ENCODE data around the gene EMX1. TPM values are rescaled to one million over a fixed set of nuclear protein-coding genes. Genes with fewer than 3 reads are reported as not detected.

Gene EMX1
- total RNA-seq, 1 donor from 2014 or later: not detected

GRCh38 chr2:72891091-72891818 lies 26.1 kb upstream of the EMX1 start:
- H3K27ac Mint-ChIP-seq (ENCODE audit: unreplicated experiment): no peak overlapping the region
- no peak for TF ChIP-seq CTCF (IDR thresholded peaks at IDR 0.05)
- H3K9me3 Mint-ChIP-seq (ENCODE audit: low read depth): no peaks in the 10 kb centered on the region
- H3K4me1 Mint-ChIP-seq (ENCODE audit: low read depth): peaks cover 8% of the 10 kb centered on the region
- H3K36me3 Mint-ChIP-seq (ENCODE audit: low read depth): peaks cover 5% of the 10 kb centered on the region
- H3K27me3 Mint-ChIP-seq (ENCODE audit: low read depth): peaks cover 17% of the 10 kb centered on the region
- no peak overlapping the region for H3K4me3 Mint-ChIP-seq (ENCODE audit: unreplicated experiment)
- no peak for DNase-seq (ENCODE audit: low spot score)

DNA sequence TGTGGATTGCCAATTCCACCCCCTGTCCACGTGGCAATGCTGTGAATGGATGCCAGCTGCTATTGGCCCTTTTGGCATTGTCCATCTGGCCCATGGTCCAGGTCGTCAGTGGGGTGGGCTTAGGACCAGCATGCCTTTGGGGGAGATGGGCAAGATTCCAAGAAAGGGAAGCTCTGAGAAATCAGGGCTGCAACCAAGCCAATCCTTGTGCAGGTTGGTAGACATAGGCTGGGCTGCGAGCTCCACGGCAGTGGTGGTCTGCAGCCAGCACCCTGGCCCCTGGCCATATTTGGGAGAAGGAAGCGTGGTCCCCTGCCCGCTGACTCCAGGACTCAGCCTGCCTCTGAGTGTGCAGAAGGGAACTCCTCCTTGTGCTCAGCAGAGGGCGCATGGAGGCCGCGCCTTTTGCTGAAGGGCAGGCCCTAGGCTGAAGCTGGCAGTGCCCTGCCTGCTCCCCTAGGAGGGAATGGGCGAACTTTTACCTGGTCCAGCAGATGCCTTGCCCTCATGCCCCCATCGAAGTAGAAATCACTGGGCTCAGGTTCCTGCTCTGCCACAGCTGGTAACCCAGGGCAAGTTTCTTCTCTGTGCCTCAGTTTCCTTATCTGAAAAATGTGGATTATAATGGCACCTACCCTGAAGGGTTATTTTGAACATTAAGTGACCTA lies 24.7 kb upstream of the EMX1 start:
- Mint-ChIP-seq H3K4me1 (ENCODE audit: low read depth) (peaks cover 3% of the 10 kb centered on the region), H3K27me3 (ENCODE audit: low read depth) (peaks cover 28% of the 10 kb centered on the region), H3K9me3 (ENCODE audit: low read depth) (no peaks in the 10 kb centered on the region), H3K36me3 (ENCODE audit: low read depth) (peaks cover 5% of the 10 kb centered on the region), H3K4me3 (ENCODE audit: unreplicated experiment) (no peak overlapping the region), H3K27ac (ENCODE audit: unreplicated experiment) (no peak overlapping the region)
- TF ChIP-seq CTCF (IDR thresholded peaks at IDR 0.05): peak; percentile 85
- no peak for DNase-seq (ENCODE audit: low spot score)

DNA sequence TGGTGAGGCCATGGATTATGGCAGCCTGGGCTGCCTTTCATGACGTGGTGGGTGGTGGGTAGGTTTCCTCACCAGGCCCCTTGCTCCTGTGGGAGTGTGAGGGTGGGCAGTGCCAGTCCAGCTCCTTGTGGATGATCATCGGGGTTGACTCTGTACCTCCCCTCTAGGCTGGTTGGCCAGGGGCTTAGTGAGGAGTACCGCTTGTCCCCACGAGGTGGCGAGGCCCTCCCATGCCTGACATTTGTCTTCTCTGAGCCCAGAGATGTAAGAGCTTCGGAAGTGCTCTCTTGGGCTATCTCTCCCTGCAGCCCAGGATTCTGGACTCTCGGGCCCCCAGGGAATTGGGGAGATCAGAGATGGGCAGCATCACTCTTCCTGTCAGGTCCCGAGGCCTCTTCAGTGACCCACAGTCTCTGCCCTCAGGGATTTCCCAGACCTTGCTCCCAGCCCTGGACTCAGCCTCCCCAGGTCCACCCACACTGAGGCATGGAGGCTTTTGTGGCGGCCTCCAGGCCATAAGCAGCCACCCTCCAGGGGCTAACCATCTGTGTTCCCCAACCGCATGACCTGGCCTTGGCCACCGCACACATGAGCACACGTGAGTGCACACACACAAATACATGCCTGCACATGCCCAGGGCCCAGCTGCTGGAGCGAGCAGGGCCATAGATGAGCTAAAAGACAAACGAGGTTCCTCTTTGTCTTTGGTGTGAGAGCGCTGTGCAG lies 23.6 kb upstream of the EMX1 start:
- H3K4me3 Mint-ChIP-seq (ENCODE audit: unreplicated experiment): no peak overlapping the region
- DNase-seq (ENCODE audit: low spot score): no peak
- H3K4me1 Mint-ChIP-seq (ENCODE audit: low read depth): no peaks in the 10 kb centered on the region
- H3K9me3 Mint-ChIP-seq (ENCODE audit: low read depth): no peaks in the 10 kb centered on the region
- no peak overlapping the region for H3K27ac Mint-ChIP-seq (ENCODE audit: unreplicated experiment)
- H3K36me3 Mint-ChIP-seq (ENCODE audit: low read depth): peaks cover 5% of the 10 kb centered on the region
- peak; percentile 81 for TF ChIP-seq CTCF (IDR thresholded peaks at IDR 0.05)
- peaks cover 34% of the 10 kb centered on the region for H3K27me3 Mint-ChIP-seq (ENCODE audit: low read depth)

DNA sequence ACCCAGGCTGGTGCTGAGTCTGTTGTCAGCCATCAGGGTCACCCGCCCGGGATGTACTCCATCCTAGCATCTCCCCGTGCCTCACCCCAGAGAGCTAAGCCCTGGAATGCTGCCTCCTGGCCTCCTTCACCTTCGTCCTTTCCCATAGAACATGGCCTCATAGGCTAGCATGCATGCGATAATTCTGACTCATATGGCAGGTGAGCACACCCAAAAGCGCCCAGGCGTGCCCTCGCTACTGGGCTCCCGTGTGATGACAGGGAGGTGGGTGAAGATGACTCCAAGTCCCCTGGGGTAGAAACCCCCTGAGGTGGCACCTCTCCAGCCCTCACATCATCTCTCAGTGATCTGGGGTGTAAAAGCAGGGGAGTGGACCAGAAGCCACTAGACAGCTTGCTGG lies 22.8 kb upstream of the EMX1 start:
- Mint-ChIP-seq H3K4me1 (ENCODE audit: low read depth) (no peaks in the 10 kb centered on the region), H3K36me3 (ENCODE audit: low read depth) (peaks cover 5% of the 10 kb centered on the region), H3K4me3 (ENCODE audit: unreplicated experiment) (no peak overlapping the region), H3K27me3 (ENCODE audit: low read depth) (peaks cover 41% of the 10 kb centered on the region), H3K9me3 (ENCODE audit: low read depth) (no peaks in the 10 kb centered on the region), H3K27ac (ENCODE audit: unreplicated experiment) (no peak overlapping the region)
- TF ChIP-seq CTCF (IDR thresholded peaks at IDR 0.05): no peak
- DNase-seq (ENCODE audit: low spot score): no peak

- H3K4me1 Mint-ChIP-seq (ENCODE audit: low read depth): no peaks in the 10 kb centered on the region
- H3K36me3 Mint-ChIP-seq (ENCODE audit: low read depth): peaks cover 3% of the 10 kb centered on the region
- H3K9me3 Mint-ChIP-seq (ENCODE audit: low read depth): no peaks in the 10 kb centered on the region
- TF ChIP-seq CTCF (IDR thresholded peaks at IDR 0.05): no peak
- H3K27me3 Mint-ChIP-seq (ENCODE audit: low read depth): peaks cover 47% of the 10 kb centered on the region
- no peak for DNase-seq (ENCODE audit: low spot score)
- H3K4me3 Mint-ChIP-seq (ENCODE audit: unreplicated experiment): no peak overlapping the region
- H3K27ac Mint-ChIP-seq (ENCODE audit: unreplicated experiment): no peak overlapping the region
Measured at GRCh38 chr2:72895154-72895553, 22.2 kb upstream of the EMX1 start.

Measured in chondrocyte (in vitro differentiated cells).